GM12864 (cell line): ENCODE data around the gene DTNB.

Experiments used
- DNase-seq: peaks from one replicate; pipeline ENCODE4 v3.0.0-alpha.2; 2011; ENCODE audit warnings: low read depth
- H3K4me3 ChIP-seq: 2 replicates; pipeline ENCODE4 v1.5.1; 2011; ENCODE audit warnings: mild to moderate bottlenecking, low read depth, low read length, control low read depth
- CTCF ChIP-seq: IDR thresholded peaks from 2 replicates; pipeline ENCODE4 v1.5.1; 2011; ENCODE audit warnings: low read depth, mild to moderate bottlenecking, moderate library complexity, low read length, control low read depth, inconsistent platforms; ENCODE audit errors: missing control alignments

DTNB gene

GRCh38 chr2:25673300-25674076 is at the start of gene DTNB:
TSS of gene DTNB (minus strand) at chr2:25673577. CDS start at chr2:25652660, 20,917 bp downstream.
- H3K4me3 ChIP-seq = peak within 1 kb of the TSS; percentile 89
- DNase-seq = no peak
- TF ChIP-seq CTCF = no peak

DNA sequence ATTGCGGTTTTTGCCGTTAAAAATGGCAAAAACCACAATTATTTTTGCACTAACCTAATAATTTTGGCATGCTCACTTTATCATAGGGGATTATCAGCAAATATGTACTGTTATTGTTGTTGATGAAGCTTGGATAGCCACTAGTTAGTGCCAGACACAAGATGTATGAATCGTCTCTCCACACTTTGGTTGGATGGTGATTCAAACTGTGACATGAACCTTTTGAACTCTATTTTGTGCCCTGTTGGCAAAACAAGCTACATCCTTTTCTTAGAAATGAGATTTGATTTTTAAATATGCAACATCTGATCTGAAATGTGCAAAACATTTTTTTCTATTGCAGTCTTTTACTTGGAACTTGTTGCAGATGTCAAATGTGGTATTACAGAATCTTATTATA is 48.8 kb upstream of the DTNB start:
- DNase-seq = no peak
- TF ChIP-seq CTCF = no peak

GRCh38 chr2:25720575-25720974 is 47.2 kb upstream of the DTNB start:
- DNase-seq = no peak
- TF ChIP-seq CTCF = no peak
- H3K4me3 ChIP-seq = no peak overlapping the region

More for the DNA sequence above, 48.8 kb upstream of the DTNB start:
- no peak overlapping the region for H3K4me3 ChIP-seq

DNA sequence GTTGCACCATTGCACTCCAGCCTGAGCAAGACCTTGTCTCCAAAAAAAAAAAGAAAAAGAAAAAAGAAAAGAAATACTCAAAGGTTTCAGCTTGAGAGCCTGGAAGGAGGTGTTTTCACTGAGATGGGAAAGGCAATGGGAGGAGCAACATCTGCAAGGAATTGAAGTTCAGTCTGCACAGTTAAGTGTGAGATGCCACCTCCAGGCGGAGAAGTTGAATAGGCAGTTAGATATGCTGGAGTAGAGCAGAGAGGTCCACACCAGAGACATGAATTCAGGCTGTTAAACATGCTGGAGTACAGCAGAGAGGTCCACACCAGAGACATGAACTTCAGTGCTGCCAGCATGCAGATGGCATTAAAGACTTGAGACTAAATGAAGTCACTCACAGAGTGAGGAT is 41.4 kb upstream of the DTNB start:
- no peak overlapping the region for H3K4me3 ChIP-seq
- no peak for DNase-seq
- no peak for TF ChIP-seq CTCF

GRCh38 chr2:25712455-25712854 is 39.1 kb upstream of the DTNB start:
- no peak for DNase-seq
- H3K4me3 ChIP-seq = no peak overlapping the region
- no peak for TF ChIP-seq CTCF

DNA sequence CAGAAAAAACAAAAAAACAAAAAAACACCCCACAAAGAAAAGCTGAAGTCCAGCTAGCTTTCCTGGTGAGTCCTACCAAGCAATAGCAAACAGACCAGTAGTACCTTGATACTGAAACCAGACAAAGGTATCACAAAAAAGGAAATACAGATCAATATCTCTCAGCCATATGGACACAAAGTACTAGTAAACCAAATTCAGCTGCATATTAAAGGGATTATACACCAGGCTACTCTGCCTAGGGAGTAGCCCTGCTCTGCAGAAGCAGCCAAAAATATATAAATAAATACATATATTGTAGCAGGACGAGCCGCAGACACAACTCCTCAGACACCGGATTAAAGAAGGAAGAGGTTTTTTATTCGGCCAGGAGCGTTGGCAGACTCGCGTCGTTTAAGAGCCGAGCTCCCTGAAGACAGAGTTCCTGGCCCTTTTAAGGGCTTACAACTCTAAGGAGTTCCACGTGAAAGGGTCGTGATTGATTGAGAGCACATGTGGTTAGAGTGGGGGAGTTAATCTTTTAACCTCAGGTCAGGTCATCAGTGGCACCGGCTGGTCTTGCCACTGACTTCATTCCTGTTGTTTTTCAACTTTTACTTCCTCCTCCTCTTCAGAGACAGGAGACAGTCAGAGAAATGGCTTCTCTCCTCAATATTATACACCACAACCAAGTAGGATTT is 38.4 kb upstream of the DTNB start:
- DNase-seq = no peak
- no peak overlapping the region; the same call in 1 of the 2 replicates for H3K4me3 ChIP-seq
- no peak for TF ChIP-seq CTCF
